ENCODE data around the gene SPTBN5.

The SPTBN5 gene

DNA sequence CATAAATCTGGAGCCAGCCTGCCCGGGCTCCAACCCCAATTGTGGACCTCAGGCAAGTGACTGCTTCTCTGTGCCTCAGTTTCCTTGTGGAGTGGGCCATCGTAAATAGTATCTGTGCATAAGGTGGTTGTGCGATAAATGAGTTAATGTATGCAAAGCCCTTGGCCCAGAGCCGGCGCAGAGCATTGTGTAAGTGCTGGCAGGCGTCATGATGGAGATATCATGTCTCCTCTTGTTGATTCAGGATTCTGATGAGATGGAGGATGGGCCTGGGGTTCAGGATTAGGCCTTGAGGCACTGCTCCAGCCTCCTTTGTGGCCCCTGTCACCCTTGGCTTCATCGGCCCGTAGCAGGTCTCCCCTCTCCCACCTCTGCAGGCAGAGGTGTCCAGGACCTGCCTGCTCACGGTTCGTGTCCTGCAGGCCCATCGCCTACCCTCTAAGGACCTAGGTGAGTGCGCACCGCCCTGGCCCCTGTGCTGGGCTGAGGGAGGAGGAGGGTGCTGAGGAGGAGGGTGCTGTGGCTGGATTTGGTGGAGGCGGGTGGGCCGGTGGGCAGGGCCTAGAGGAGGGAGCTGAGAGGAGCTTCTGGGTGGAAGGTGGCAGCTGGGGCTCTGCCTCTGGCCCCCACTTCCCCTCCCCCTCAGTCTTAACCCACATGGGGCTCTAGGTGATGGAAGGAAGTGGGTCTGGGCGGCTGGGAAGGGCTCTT, 53.9 kb downstream of the SPTBN5 start:
- Histone ChIP-seq H3K4me1 (ENCODE audit: control insufficient read depth in 1 of 2, insufficient read depth in 2 of 2, low read length in 2 of 2) (no peaks in the 10 kb centered on the region), H3K79me2 (ENCODE audit: control insufficient read depth, insufficient read depth, low read length, poor library complexity) (no peaks in the 10 kb centered on the region), H2AFZ (ENCODE audit: insufficient read depth, low read length, poor library complexity) (no peak overlapping the region), H3K9ac (ENCODE audit: low read length) (no peak overlapping the region), H3K4me2 (ENCODE audit: low read length) (no peak overlapping the region), H3K4me3 (ENCODE audit: low read depth, low read length) (no peak overlapping the region), H4K8ac (ENCODE audit: low read depth, low read length) (no peak overlapping the region), H4K12ac (ENCODE audit: low read depth, low read length) (no peak overlapping the region), H3K18ac (ENCODE audit: low read length) (no peak overlapping the region), H3K36me3 (ENCODE audit: control insufficient read depth in 1 of 2, insufficient read depth in 2 of 2, low read length in 2 of 2) (peaks cover 4 to 5% of the 10 kb centered on the region in 2 experiments), H2BK120ac (ENCODE audit: insufficient read depth, low read length, poor library complexity) (no peak overlapping the region), H3K14ac (ENCODE audit: low read length) (no peak overlapping the region), H3K27me3 (ENCODE audit: insufficient read depth, low read length) (no peaks in the 10 kb centered on the region), H4K91ac (ENCODE audit: low read depth, low read length) (no peak overlapping the region), H3K27ac (ENCODE audit: low read depth, low read length) (no peak overlapping the region), H3K9me3 (ENCODE audit: insufficient read depth, low read depth, low read length) (no peaks in the 10 kb centered on the region), H3K23ac (ENCODE audit: low read length) (no peak overlapping the region), H2AK5ac (ENCODE audit: low read length) (no peak overlapping the region), H3K4ac (ENCODE audit: low read depth, low read length) (no peak overlapping the region), H2BK12ac (ENCODE audit: low read length) (no peak overlapping the region), H2BK5ac (ENCODE audit: low read depth, low read length, poor library complexity) (no peak overlapping the region), H3K79me1 (ENCODE audit: low read length) (no peaks in the 10 kb centered on the region)
- DNase-seq: no peak
- no CpG with 5 or more reads among the region's 16 CpGs for WGBS (ENCODE audit: extremely low coverage, insufficient coverage, insufficient read length)

DNA sequence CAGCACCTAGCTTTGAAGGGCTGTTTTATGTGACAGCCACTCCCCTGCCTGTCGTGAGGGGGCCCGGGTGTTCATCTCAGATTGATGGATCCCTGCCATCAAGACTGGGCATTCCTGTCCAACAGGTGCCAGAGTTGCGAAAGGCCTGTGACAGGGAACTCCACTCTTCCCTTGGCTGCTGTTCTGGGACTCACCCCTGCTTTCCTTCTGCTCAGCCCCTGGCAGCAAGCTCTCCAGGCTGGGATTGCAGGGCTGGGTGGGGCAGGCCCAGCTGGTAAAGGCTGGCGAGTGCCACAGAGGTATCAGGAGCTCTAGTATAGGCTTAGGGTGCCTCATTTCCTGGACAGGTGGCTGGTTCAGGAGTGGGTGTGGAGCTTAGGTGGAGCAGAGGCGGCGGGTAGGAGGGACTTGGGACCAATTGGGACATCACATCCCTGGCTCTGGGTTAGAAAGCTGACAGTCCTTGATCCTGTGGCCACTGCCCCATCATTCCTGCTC, 55.4 kb downstream of the SPTBN5 start, which contains the start of gene PLA2G4B:
TSS of gene PLA2G4B (plus strand) at position 448 of the 498 bp plus-strand sequence. CDS start 67 bp downstream, outside the sequence.
- H3K27me3 ChIP-seq (ENCODE audit: insufficient read depth, low read length): no peaks in the 10 kb centered on the region
- DNase-seq: peak in 1 of 2 donors; percentile 15
- no peaks in the 10 kb centered on the region for H3K4me1 ChIP-seq (ENCODE audit: control insufficient read depth in 1 of 2, insufficient read depth in 2 of 2, low read length in 2 of 2)
- no peak within 1 kb of the TSS for H2BK5ac ChIP-seq (ENCODE audit: low read depth, low read length, poor library complexity)
- H4K12ac ChIP-seq (ENCODE audit: low read depth, low read length): no peak within 1 kb of the TSS
- H2BK120ac ChIP-seq (ENCODE audit: insufficient read depth, low read length, poor library complexity): no peak within 1 kb of the TSS
- H4K91ac ChIP-seq (ENCODE audit: low read depth, low read length): no peak within 1 kb of the TSS
- no peak within 1 kb of the TSS for H3K14ac ChIP-seq (ENCODE audit: low read length)
- H3K36me3 ChIP-seq (ENCODE audit: control insufficient read depth in 1 of 2, insufficient read depth in 2 of 2, low read length in 2 of 2): peaks cover 3% of the 10 kb centered on the region in 2 experiments
- no peaks in the 10 kb centered on the region for H3K9me3 ChIP-seq (ENCODE audit: insufficient read depth, low read depth, low read length)
- no CpG with 5 or more reads among the region's 6 CpGs for WGBS (ENCODE audit: extremely low coverage, insufficient coverage, insufficient read length)
- H2AFZ ChIP-seq (ENCODE audit: insufficient read depth, low read length, poor library complexity): no peak within 1 kb of the TSS
- H3K18ac ChIP-seq (ENCODE audit: low read length): no peak within 1 kb of the TSS
- no peaks in the 10 kb centered on the region for H3K79me2 ChIP-seq (ENCODE audit: control insufficient read depth, insufficient read depth, low read length, poor library complexity)
- H3K23ac ChIP-seq (ENCODE audit: low read length): no peak within 1 kb of the TSS
- H3K79me1 ChIP-seq (ENCODE audit: low read length): no peaks in the 10 kb centered on the region
- no peak within 1 kb of the TSS for H3K27ac ChIP-seq (ENCODE audit: low read depth, low read length)
- H3K9ac ChIP-seq (ENCODE audit: low read length): no peak within 1 kb of the TSS
- H4K8ac ChIP-seq (ENCODE audit: low read depth, low read length): no peak within 1 kb of the TSS
- no peak within 1 kb of the TSS for H3K4me3 ChIP-seq (ENCODE audit: low read depth, low read length)
- H2AK5ac ChIP-seq (ENCODE audit: low read length): no peak within 1 kb of the TSS
- no peak within 1 kb of the TSS for H2BK12ac ChIP-seq (ENCODE audit: low read length)
- H3K4ac ChIP-seq (ENCODE audit: low read depth, low read length): no peak within 1 kb of the TSS
- H3K4me2 ChIP-seq (ENCODE audit: low read length): no peak within 1 kb of the TSS

DNA sequence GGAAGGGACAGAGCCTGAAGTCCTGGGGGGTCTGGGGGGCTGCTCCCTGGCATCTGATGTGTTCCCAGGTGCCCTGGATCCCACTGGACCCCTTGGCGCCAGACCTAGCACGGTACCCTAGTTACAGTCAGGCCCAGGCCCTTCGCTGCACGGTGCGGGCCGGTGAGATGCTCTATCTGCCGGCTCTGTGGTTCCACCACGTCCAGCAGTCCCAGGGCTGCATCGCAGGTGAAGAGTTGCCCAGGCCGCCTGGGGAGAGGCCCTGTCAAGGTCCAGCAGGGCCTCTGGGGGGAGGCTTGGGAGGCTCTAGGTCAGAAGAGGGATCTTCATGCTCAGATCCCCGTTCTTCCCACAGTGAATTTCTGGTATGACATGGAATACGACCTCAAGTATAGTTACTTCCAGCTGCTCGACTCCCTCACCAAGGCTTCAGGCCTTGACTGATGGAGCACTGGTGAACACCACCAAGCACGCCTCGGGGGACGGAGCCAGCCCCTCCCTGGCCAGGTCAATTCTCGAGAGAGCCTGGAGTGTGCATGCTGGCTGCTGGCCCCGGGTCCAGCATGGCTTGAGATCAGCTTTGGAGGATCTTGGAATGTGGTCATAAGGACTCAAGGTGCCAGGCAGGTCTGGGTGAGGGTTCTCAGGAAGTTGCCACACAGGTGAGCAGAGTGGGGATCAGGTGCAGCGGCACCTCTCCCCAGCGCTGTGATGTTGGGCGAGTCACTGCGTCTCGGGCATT, 57.0 kb downstream of the SPTBN5 start:
- H3K9me3 ChIP-seq (ENCODE audit: insufficient read depth, low read depth, low read length): no peaks in the 10 kb centered on the region
- H2BK5ac ChIP-seq (ENCODE audit: low read depth, low read length, poor library complexity): no peak overlapping the region
- no peaks in the 10 kb centered on the region for H3K79me1 ChIP-seq (ENCODE audit: low read length)
- DNase-seq: no peak
- no peak overlapping the region for H3K14ac ChIP-seq (ENCODE audit: low read length)
- H2AK5ac ChIP-seq (ENCODE audit: low read length): no peak overlapping the region
- H4K12ac ChIP-seq (ENCODE audit: low read depth, low read length): no peak overlapping the region
- peaks cover 3 to 7% of the 10 kb centered on the region in 2 experiments for H3K36me3 ChIP-seq (ENCODE audit: control insufficient read depth in 1 of 2, insufficient read depth in 2 of 2, low read length in 2 of 2)
- no peak overlapping the region for H3K9ac ChIP-seq (ENCODE audit: low read length)
- H2BK120ac ChIP-seq (ENCODE audit: insufficient read depth, low read length, poor library complexity): no peak overlapping the region
- H3K4me3 ChIP-seq (ENCODE audit: low read depth, low read length): no peak overlapping the region
- no peak overlapping the region for H2BK12ac ChIP-seq (ENCODE audit: low read length)
- H3K27ac ChIP-seq (ENCODE audit: low read depth, low read length): no peak overlapping the region
- H4K8ac ChIP-seq (ENCODE audit: low read depth, low read length): no peak overlapping the region
- H3K23ac ChIP-seq (ENCODE audit: low read length): no peak overlapping the region
- no peaks in the 10 kb centered on the region for H3K4me1 ChIP-seq (ENCODE audit: control insufficient read depth in 1 of 2, insufficient read depth in 2 of 2, low read length in 2 of 2)
- H3K4ac ChIP-seq (ENCODE audit: low read depth, low read length): no peak overlapping the region
- H3K4me2 ChIP-seq (ENCODE audit: low read length): no peak overlapping the region
- no peak overlapping the region for H3K18ac ChIP-seq (ENCODE audit: low read length)
- no peak overlapping the region for H2AFZ ChIP-seq (ENCODE audit: insufficient read depth, low read length, poor library complexity)
- H3K79me2 ChIP-seq (ENCODE audit: control insufficient read depth, insufficient read depth, low read length, poor library complexity): no peaks in the 10 kb centered on the region
- WGBS (ENCODE audit: extremely low coverage, insufficient coverage, insufficient read length): no CpG with 5 or more reads among the region's 23 CpGs
- no peaks in the 10 kb centered on the region for H3K27me3 ChIP-seq (ENCODE audit: insufficient read depth, low read length)
- H4K91ac ChIP-seq (ENCODE audit: low read depth, low read length): no peak overlapping the region

DNA sequence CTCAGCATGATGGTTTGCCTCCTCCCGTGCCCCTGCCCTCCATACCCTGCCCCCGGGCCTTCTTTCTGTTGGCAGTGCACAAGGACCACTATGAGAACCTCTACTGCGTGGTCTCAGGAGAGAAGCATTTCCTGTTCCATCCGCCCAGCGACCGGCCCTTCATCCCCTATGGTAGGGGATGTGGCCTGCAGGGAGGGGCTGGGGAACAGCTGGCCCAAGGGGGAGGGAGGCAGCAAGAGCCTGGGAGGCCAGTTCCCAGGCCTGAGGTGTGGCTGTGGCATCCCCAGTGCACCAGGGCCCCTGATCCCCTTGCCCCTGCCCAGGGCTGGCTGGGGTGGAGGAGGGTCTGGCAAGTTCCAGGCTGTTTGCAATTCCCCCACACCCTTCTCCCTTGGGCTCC, 57.8 kb downstream of the SPTBN5 start:
- Histone ChIP-seq H2AFZ (ENCODE audit: insufficient read depth, low read length, poor library complexity) (no peak overlapping the region), H3K79me2 (ENCODE audit: control insufficient read depth, insufficient read depth, low read length, poor library complexity) (no peaks in the 10 kb centered on the region), H3K14ac (ENCODE audit: low read length) (no peak overlapping the region), H4K12ac (ENCODE audit: low read depth, low read length) (no peak overlapping the region), H3K4me2 (ENCODE audit: low read length) (no peak overlapping the region), H3K79me1 (ENCODE audit: low read length) (no peaks in the 10 kb centered on the region), H3K9me3 (ENCODE audit: insufficient read depth, low read depth, low read length) (no peaks in the 10 kb centered on the region), H2AK5ac (ENCODE audit: low read length) (no peak overlapping the region), H2BK5ac (ENCODE audit: low read depth, low read length, poor library complexity) (no peak overlapping the region), H3K27ac (ENCODE audit: low read depth, low read length) (no peak overlapping the region), H3K36me3 (ENCODE audit: control insufficient read depth in 1 of 2, insufficient read depth in 2 of 2, low read length in 2 of 2) (peaks cover 0 to 5% of the 10 kb centered on the region in 2 experiments), H3K23ac (ENCODE audit: low read length) (no peak overlapping the region), H3K4me3 (ENCODE audit: low read depth, low read length) (no peak overlapping the region), H2BK120ac (ENCODE audit: insufficient read depth, low read length, poor library complexity) (no peak overlapping the region), H3K27me3 (ENCODE audit: insufficient read depth, low read length) (no peaks in the 10 kb centered on the region), H3K4ac (ENCODE audit: low read depth, low read length) (no peak overlapping the region), H3K4me1 (ENCODE audit: control insufficient read depth in 1 of 2, insufficient read depth in 2 of 2, low read length in 2 of 2) (no peaks in the 10 kb centered on the region), H4K91ac (ENCODE audit: low read depth, low read length) (no peak overlapping the region), H4K8ac (ENCODE audit: low read depth, low read length) (no peak overlapping the region), H3K9ac (ENCODE audit: low read length) (no peak overlapping the region), H2BK12ac (ENCODE audit: low read length) (no peak overlapping the region), H3K18ac (ENCODE audit: low read length) (no peak overlapping the region)
- no CpG with 5 or more reads among the region's 6 CpGs for WGBS (ENCODE audit: extremely low coverage, insufficient coverage, insufficient read length)
- DNase-seq: no peak

Measured in trophoblast cell (in vitro differentiated cells and primary cell).